ENCODE results near the gene NXPE3. TPM values are rescaled to one million over a fixed set of nuclear protein-coding genes. Genes with fewer than 3 reads are reported as not detected.

NXPE3 gene
- total and polyA plus RNA-seq, 9 of the 15 experiments (the other 6 are each of a cell fraction or from before 2014, with no cell fraction given) = 0.25 to 2.5 (median 0.95) TPM

DNA sequence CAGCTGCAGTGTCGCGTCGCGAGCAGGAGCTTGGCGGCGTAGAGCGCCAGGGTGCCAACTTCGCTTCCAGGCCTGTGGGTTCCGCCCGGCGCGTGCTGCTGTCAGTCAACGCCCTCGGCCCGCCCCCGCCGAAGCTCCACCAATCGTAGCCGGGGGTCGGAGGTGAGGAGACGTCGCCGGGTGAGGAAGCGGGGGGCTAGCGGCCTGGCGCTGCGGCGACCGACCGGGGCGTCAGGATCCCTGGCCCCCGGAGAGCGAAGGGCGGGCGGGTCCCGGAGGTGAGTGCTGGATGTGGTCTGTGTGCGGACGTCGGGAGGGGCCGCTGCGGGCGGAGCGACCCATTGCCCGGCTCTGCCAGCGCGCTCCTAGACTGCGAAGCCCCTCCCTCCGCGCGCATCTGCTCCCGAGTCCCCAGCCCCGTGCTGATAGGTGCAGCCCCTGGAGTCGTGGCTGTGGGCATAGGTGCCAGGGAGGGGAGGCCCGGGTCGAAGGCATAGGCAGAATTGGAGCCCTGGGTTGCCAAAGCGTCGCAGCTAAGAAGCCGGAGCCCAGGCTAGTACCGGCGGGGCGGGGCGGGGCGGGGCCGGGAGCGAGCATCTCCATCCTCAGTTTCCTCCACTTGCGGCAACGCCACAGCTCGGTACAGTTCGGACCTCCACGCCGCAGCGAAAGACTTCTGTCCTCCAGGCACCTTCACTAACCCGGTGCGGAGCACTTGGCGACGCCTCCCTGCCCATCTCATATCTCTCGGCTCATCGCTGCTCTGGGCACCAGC is at the start of gene NXPE3 (continued):
- TF ChIP-seq, protein P1, sequence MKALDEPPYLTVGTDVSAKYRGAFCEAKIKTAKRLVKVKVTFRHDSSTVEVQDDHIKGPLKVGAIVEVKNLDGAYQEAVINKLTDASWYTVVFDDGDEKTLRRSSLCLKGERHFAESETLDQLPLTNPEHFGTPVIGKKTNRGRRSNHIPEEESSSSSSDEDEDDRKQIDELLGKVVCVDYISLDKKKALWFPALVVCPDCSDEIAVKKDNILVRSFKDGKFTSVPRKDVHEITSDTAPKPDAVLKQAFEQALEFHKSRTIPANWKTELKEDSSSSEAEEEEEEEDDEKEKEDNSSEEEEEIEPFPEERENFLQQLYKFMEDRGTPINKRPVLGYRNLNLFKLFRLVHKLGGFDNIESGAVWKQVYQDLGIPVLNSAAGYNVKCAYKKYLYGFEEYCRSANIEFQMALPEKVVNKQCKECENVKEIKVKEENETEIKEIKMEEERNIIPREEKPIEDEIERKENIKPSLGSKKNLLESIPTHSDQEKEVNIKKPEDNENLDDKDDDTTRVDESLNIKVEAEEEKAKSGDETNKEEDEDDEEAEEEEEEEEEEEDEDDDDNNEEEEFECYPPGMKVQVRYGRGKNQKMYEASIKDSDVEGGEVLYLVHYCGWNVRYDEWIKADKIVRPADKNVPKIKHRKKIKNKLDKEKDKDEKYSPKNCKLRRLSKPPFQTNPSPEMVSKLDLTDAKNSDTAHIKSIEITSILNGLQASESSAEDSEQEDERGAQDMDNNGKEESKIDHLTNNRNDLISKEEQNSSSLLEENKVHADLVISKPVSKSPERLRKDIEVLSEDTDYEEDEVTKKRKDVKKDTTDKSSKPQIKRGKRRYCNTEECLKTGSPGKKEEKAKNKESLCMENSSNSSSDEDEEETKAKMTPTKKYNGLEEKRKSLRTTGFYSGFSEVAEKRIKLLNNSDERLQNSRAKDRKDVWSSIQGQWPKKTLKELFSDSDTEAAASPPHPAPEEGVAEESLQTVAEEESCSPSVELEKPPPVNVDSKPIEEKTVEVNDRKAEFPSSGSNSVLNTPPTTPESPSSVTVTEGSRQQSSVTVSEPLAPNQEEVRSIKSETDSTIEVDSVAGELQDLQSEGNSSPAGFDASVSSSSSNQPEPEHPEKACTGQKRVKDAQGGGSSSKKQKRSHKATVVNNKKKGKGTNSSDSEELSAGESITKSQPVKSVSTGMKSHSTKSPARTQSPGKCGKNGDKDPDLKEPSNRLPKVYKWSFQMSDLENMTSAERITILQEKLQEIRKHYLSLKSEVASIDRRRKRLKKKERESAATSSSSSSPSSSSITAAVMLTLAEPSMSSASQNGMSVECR (CRISPR knock-in tag; IDR thresholded peaks at IDR 0.05) = no peak
- TF ChIP-seq RAD21 (CRISPR knock-in tag; conservative IDR thresholded peaks at IDR 0.05 in 1 of 2, IDR thresholded peaks at IDR 0.05 in 1 of 2) (no peak), CHD1 (IDR thresholded peaks at IDR 0.05; ENCODE audit: low read length) (no peak), ZNF76 (CRISPR knock-in tag; IDR thresholded peaks at IDR 0.05; ENCODE audit: borderline replicate concordance) (no peak), TEAD2 (tag; IDR thresholded peaks at IDR 0.05) (no peak), TCFL5 (CRISPR knock-in tag; conservative IDR thresholded peaks at IDR 0.05) (no peak), PYGO2 (tag; IDR thresholded peaks at IDR 0.05) (no peak), ATF1 (CRISPR knock-in tag; IDR thresholded peaks at IDR 0.05) (no peak), ATF1 (tag; IDR thresholded peaks at IDR 0.05) (peak; percentile 48), NONO (IDR thresholded peaks at IDR 0.05; ENCODE audit: low read depth in 2 of 2, low read length in 1 of 2) (no peak)
- TF ChIP-seq, protein P2, sequence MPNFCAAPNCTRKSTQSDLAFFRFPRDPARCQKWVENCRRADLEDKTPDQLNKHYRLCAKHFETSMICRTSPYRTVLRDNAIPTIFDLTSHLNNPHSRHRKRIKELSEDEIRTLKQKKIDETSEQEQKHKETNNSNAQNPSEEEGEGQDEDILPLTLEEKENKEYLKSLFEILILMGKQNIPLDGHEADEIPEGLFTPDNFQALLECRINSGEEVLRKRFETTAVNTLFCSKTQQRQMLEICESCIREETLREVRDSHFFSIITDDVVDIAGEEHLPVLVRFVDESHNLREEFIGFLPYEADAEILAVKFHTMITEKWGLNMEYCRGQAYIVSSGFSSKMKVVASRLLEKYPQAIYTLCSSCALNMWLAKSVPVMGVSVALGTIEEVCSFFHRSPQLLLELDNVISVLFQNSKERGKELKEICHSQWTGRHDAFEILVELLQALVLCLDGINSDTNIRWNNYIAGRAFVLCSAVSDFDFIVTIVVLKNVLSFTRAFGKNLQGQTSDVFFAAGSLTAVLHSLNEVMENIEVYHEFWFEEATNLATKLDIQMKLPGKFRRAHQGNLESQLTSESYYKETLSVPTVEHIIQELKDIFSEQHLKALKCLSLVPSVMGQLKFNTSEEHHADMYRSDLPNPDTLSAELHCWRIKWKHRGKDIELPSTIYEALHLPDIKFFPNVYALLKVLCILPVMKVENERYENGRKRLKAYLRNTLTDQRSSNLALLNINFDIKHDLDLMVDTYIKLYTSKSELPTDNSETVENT (CRISPR knock-in tag; IDR thresholded peaks at IDR 0.05) = no peak
- TF ChIP-seq, protein P3, sequence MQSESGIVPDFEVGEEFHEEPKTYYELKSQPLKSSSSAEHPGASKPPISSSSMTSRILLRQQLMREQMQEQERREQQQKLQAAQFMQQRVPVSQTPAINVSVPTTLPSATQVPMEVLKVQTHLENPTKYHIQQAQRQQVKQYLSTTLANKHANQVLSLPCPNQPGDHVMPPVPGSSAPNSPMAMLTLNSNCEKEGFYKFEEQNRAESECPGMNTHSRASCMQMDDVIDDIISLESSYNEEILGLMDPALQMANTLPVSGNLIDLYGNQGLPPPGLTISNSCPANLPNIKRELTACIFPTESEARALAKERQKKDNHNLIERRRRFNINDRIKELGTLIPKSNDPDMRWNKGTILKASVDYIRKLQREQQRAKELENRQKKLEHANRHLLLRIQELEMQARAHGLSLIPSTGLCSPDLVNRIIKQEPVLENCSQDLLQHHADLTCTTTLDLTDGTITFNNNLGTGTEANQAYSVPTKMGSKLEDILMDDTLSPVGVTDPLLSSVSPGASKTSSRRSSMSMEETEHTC (IDR thresholded peaks at IDR 0.05) = no peak
- TF ChIP-seq, protein P4, sequence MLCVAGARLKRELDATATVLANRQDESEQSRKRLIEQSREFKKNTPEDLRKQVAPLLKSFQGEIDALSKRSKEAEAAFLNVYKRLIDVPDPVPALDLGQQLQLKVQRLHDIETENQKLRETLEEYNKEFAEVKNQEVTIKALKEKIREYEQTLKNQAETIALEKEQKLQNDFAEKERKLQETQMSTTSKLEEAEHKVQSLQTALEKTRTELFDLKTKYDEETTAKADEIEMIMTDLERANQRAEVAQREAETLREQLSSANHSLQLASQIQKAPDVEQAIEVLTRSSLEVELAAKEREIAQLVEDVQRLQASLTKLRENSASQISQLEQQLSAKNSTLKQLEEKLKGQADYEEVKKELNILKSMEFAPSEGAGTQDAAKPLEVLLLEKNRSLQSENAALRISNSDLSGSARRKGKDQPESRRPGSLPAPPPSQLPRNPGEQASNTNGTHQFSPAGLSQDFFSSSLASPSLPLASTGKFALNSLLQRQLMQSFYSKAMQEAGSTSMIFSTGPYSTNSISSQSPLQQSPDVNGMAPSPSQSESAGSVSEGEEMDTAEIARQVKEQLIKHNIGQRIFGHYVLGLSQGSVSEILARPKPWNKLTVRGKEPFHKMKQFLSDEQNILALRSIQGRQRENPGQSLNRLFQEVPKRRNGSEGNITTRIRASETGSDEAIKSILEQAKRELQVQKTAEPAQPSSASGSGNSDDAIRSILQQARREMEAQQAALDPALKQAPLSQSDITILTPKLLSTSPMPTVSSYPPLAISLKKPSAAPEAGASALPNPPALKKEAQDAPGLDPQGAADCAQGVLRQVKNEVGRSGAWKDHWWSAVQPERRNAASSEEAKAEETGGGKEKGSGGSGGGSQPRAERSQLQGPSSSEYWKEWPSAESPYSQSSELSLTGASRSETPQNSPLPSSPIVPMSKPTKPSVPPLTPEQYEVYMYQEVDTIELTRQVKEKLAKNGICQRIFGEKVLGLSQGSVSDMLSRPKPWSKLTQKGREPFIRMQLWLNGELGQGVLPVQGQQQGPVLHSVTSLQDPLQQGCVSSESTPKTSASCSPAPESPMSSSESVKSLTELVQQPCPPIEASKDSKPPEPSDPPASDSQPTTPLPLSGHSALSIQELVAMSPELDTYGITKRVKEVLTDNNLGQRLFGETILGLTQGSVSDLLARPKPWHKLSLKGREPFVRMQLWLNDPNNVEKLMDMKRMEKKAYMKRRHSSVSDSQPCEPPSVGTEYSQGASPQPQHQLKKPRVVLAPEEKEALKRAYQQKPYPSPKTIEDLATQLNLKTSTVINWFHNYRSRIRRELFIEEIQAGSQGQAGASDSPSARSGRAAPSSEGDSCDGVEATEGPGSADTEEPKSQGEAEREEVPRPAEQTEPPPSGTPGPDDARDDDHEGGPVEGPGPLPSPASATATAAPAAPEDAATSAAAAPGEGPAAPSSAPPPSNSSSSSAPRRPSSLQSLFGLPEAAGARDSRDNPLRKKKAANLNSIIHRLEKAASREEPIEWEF (CRISPR knock-in tag; IDR thresholded peaks at IDR 0.05) = no peak

Data from K562 (cell line).